ENCODE results near the gene ECI2. TPM values are rescaled to one million over a fixed set of nuclear protein-coding genes. Genes with fewer than 3 reads are reported as not detected.
A peak's percentile ranks its signal among the peaks of the same experiment; 100 is the strongest.

Gene ECI2
- polyA plus RNA-seq, 1 of the 3 experiments (the other 2 are of a cell fraction), result 45.1 TPM

- H2AFZ ChIP-seq (ENCODE audit: low read depth), result no peak overlapping the region
- H3K9me3 ChIP-seq, result no peaks in the 10 kb centered on the region
- H3K27ac ChIP-seq (ENCODE audit: low read depth in 2 of 2, low read length in 1 of 2), result no peak overlapping the region
- WGBS (ENCODE audit: low lambda C conversion rate), result 21% methylated on average over 8 of the region's 8 CpGs
- no peak overlapping the region for H3K9ac ChIP-seq
- no peaks in the 10 kb centered on the region for H3F3A ChIP-seq (replicated peaks; ENCODE audit: insufficient read depth)
- H4K20me1 ChIP-seq (ENCODE audit: insufficient read depth), result no peaks in the 10 kb centered on the region
- POLR2A ChIA-PET, result no interaction called here
- peak overlapping the region; percentile 6 to 17; a peak in 3 of 4 replicates for H3K4me3 ChIP-seq (ENCODE audit: low read depth in 2 of 2, low read length in 1 of 2)
- no peak for TF ChIP-seq JUND (IDR thresholded peaks at IDR 0.05)
- TF ChIP-seq, protein P1, sequence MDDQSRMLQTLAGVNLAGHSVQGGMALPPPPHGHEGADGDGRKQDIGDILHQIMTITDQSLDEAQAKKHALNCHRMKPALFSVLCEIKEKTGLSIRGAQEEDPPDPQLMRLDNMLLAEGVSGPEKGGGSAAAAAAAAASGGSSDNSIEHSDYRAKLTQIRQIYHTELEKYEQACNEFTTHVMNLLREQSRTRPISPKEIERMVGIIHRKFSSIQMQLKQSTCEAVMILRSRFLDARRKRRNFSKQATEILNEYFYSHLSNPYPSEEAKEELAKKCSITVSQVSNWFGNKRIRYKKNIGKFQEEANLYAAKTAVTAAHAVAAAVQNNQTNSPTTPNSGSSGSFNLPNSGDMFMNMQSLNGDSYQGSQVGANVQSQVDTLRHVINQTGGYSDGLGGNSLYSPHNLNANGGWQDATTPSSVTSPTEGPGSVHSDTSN (IDR thresholded peaks at IDR 0.05), result peak; percentile 8; the same call in 1 of the 2 replicates
- H3K4me2 ChIP-seq, result no peak overlapping the region; the same call in 1 of the 2 replicates
- H3K79me2 ChIP-seq (ENCODE audit: insufficient read depth), result no peaks in the 10 kb centered on the region
- no peaks in the 10 kb centered on the region for H3K36me3 ChIP-seq (replicated peaks in 1 of 2; ENCODE audit: control insufficient read depth in 1 of 2, insufficient read depth in 2 of 2, low read length in 1 of 2)
- no peaks in the 10 kb centered on the region for H3K9me2 ChIP-seq
- CTCF ChIA-PET, result interaction anchor here (0.9 kb wide), 1 partner anchor 23 kb away, joined by 4 read pairs; no protein-coding TSS in a partner anchor
- no peak for DNase-seq
- H3K27me3 ChIP-seq (ENCODE audit: insufficient read depth), result no peaks in the 10 kb centered on the region; the same call in 1 of the 2 replicates
- H3K4me1 ChIP-seq (ENCODE audit: control insufficient read depth in 1 of 2, insufficient read depth in 2 of 2, low read depth in 1 of 2, low read length in 1 of 2), result no peaks in the 10 kb centered on the region; a peak in 1 of 4 replicates
These were observed 43.5 kb upstream of the ECI2 start for GRCh38 chr6:4178737-4179333.

DNA sequence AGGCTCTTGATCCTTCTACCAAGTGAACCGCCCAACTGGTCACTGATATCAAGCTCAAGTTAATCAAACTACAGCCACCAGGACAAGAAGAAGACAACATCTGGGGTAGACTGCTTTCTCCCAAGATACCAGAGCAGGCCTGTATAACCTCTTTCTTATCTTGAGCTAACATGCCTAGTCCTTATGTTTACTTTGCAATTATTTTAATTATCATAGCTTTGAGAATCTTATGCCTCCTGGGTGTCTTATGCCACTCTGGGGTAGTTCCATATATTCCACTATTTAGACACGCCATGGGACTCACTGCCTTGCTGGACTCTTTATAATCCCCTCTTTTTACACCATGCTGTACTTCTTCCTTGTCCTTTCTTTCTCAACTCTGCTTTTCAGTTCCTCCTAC, 41.5 kb upstream of the ECI2 start:
- Histone ChIP-seq H4K20me1 (ENCODE audit: insufficient read depth) (no peaks in the 10 kb centered on the region), H3K4me2 (no peak overlapping the region), H3K36me3 (replicated peaks in 1 of 2; ENCODE audit: control insufficient read depth in 1 of 2, insufficient read depth in 2 of 2, low read length in 1 of 2) (no peaks in the 10 kb centered on the region), H3K4me3 (ENCODE audit: low read depth in 2 of 2, low read length in 1 of 2) (no peak overlapping the region), H3K27me3 (ENCODE audit: insufficient read depth) (no peaks in the 10 kb centered on the region; the same call in 1 of the 2 replicates), H3K27ac (ENCODE audit: low read depth in 2 of 2, low read length in 1 of 2) (no peak overlapping the region), H3K79me2 (ENCODE audit: insufficient read depth) (no peaks in the 10 kb centered on the region), H3K9me2 (no peaks in the 10 kb centered on the region), H3K9me3 (no peaks in the 10 kb centered on the region), H3K4me1 (ENCODE audit: control insufficient read depth in 1 of 2, insufficient read depth in 2 of 2, low read depth in 1 of 2, low read length in 1 of 2) (no peaks in the 10 kb centered on the region; a peak in 1 of 4 replicates), H3F3A (replicated peaks; ENCODE audit: insufficient read depth) (no peaks in the 10 kb centered on the region), H2AFZ (ENCODE audit: low read depth) (no peak overlapping the region), H3K9ac (no peak overlapping the region)
- no peak for TF ChIP-seq YY1 (IDR thresholded peaks at IDR 0.05; ENCODE audit: low read depth)
- POLR2A ChIA-PET, result no interaction called here
- CTCF ChIA-PET, result interaction anchor here (1.0 to 1.6 kb wide), 3 partner anchors 21 to 898 kb away, joined by 3 to 5 read pairs (median 3); no protein-coding TSS in a partner anchor
- WGBS (ENCODE audit: low lambda C conversion rate), result 42% methylated on average over 2 of the region's 2 CpGs
- DNase-seq, result no peak

- H3K36me3 ChIP-seq (replicated peaks in 1 of 2; ENCODE audit: control insufficient read depth in 1 of 2, insufficient read depth in 2 of 2, low read length in 1 of 2), result no peaks in the 10 kb centered on the region
- TF ChIP-seq, protein P1 (IDR thresholded peaks at IDR 0.05), result no peak
- TF ChIP-seq TCF12 (IDR thresholded peaks at IDR 0.05) (no peak), GATA2 (CRISPR knock-in tag; IDR thresholded peaks at IDR 0.05) (no peak), GABPA (IDR thresholded peaks at IDR 0.05; ENCODE audit: low read depth) (no peak), IRF3 (IDR thresholded peaks at IDR 0.05; ENCODE audit: low read depth, low read length) (no peak), SMC3 (IDR thresholded peaks at IDR 0.05; ENCODE audit: low read depth, low read length) (no peak), JUND (IDR thresholded peaks at IDR 0.05) (no peak), FOXM1 (IDR thresholded peaks at IDR 0.05; ENCODE audit: low read depth) (no peak)
- TF ChIP-seq, protein P2, sequence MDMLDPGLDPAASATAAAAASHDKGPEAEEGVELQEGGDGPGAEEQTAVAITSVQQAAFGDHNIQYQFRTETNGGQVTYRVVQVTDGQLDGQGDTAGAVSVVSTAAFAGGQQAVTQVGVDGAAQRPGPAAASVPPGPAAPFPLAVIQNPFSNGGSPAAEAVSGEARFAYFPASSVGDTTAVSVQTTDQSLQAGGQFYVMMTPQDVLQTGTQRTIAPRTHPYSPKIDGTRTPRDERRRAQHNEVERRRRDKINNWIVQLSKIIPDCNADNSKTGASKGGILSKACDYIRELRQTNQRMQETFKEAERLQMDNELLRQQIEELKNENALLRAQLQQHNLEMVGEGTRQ (IDR thresholded peaks at IDR 0.05; ENCODE audit: borderline replicate concordance, low read depth, low read length), result no peak
- POLR2A ChIA-PET, result no interaction called here
- H3K4me2 ChIP-seq, result no peak overlapping the region
- no peak overlapping the region for H3K4me3 ChIP-seq (ENCODE audit: low read depth in 2 of 2, low read length in 1 of 2)
- 89% methylated on average over 6 of the region's 6 CpGs for WGBS (ENCODE audit: low lambda C conversion rate)
- H3K9me2 ChIP-seq, result no peaks in the 10 kb centered on the region
- no peaks in the 10 kb centered on the region; the same call in 1 of the 2 replicates for H3K27me3 ChIP-seq (ENCODE audit: insufficient read depth)
- no peaks in the 10 kb centered on the region for H4K20me1 ChIP-seq (ENCODE audit: insufficient read depth)
- no peaks in the 10 kb centered on the region for H3K9me3 ChIP-seq
- CTCF ChIA-PET, result interaction anchor here (1.7 kb wide), 1 partner anchor 18 kb away, joined by 6 read pairs; no protein-coding TSS in a partner anchor
- H3K27ac ChIP-seq (ENCODE audit: low read depth in 2 of 2, low read length in 1 of 2), result no peak overlapping the region
- no peaks in the 10 kb centered on the region for H3K4me1 ChIP-seq (ENCODE audit: control insufficient read depth in 1 of 2, insufficient read depth in 2 of 2, low read depth in 1 of 2, low read length in 1 of 2)
- H3K9ac ChIP-seq, result no peak overlapping the region
- no peaks in the 10 kb centered on the region for H3K79me2 ChIP-seq (ENCODE audit: insufficient read depth)
- no peak for DNase-seq
- H2AFZ ChIP-seq (ENCODE audit: low read depth), result no peak overlapping the region
- H3F3A ChIP-seq (replicated peaks; ENCODE audit: insufficient read depth), result no peaks in the 10 kb centered on the region
These were observed 38.7 kb upstream of the ECI2 start for GRCh38 chr6:4174042-4174441.
